KOPT-K1 (cell line): ENCODE results near the gene ENDOV.

Experiments used
- H3K27ac ChIP-seq: fragments of 200-600 bp; sonication (generic); 2 replicates; pipeline ENCODE4 v1.5.1; 2016; ENCODE audit warnings: antibody characterized with exemption, mild to moderate bottlenecking, low read depth, low read length; ENCODE audit not compliant: poor library complexity, severe bottlenecking
- H3K36me3 ChIP-seq: fragments of 200-600 bp; sonication (generic); 2 replicates; pipeline ENCODE4 v1.5.1; 2017; ENCODE audit warnings: antibody characterized with exemption, mild to moderate bottlenecking, low read length, moderate library complexity; ENCODE audit not compliant: insufficient read depth
- H3K9me3 ChIP-seq: fragments of 200-600 bp; sonication (generic); 2 replicates; pipeline ENCODE4 v1.5.1; 2017; ENCODE audit warnings: antibody characterized with exemption, low read length, mild to moderate bottlenecking; ENCODE audit not compliant: insufficient read depth, poor library complexity, severe bottlenecking

The ENDOV gene

GRCh38 chr17:80414803-80415625 lies at the start of gene ENDOV:
ENDOV (plus strand) TSS chr17:80415167; CDS start chr17:80415195, 28 bp downstream.
- H3K9me3 ChIP-seq: no peaks in the 10 kb centered on the region
- peaks cover 17% of the 10 kb centered on the region; the same call in 1 of the 2 replicates for H3K36me3 ChIP-seq
- H3K27ac ChIP-seq: peak within 1 kb of the TSS; percentile 52

GRCh38 chr17:80365983-80366382 lies 49.0 kb upstream of the ENDOV start:
- H3K36me3 ChIP-seq: peaks cover 100% of the 10 kb centered on the region
- H3K27ac ChIP-seq: no peak overlapping the region
- peaks cover 5% of the 10 kb centered on the region for H3K9me3 ChIP-seq

GRCh38 chr17:80367503-80367902 lies 47.5 kb upstream of the ENDOV start:
- no peaks in the 10 kb centered on the region for H3K9me3 ChIP-seq
- peaks cover 100% of the 10 kb centered on the region for H3K36me3 ChIP-seq
- H3K27ac ChIP-seq: no peak overlapping the region

DNA sequence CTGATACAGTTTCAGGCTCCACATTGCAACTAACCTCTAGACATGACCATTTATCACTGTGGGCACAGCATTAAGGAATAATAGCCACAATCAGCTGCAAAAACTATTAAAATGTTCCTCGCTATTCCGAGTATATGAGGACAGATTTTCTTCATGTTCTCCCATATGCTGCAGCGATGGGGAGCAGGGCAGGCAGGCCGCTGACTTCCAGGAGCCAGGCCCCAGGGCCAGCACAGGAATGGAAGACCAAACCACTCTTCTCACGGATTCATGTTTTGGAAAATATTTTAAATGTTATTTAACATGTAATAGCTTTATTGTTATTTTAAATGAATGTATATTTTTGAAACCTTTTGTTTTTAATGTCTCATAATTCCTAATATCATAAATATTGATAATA lies 43.8 kb upstream of the ENDOV start:
- no peak overlapping the region for H3K27ac ChIP-seq
- H3K36me3 ChIP-seq: peaks cover 100% of the 10 kb centered on the region
- no peaks in the 10 kb centered on the region for H3K9me3 ChIP-seq

DNA sequence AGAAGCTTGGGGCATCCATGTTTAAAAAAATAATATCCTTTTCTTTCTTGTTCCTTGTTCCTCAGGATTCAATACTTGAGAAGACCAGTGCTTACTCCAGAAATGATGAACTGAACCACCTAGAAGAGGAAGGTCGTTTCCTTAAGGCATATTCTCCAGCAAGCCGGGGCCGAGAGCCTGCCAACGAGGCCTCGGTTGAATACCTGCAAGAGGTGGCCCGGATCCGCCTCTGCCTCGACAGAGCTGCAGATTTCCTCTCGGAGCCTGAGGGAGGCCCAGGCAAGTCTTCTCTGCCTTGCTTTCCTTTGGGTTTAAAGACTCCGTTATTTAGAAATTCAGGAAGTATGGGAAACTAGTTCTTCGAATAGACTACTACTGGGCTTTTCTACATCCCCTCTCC lies 42.5 kb upstream of the ENDOV start:
- Histone ChIP-seq H3K36me3 (peaks cover 100% of the 10 kb centered on the region), H3K27ac (no peak overlapping the region), H3K9me3 (no peaks in the 10 kb centered on the region)

DNA sequence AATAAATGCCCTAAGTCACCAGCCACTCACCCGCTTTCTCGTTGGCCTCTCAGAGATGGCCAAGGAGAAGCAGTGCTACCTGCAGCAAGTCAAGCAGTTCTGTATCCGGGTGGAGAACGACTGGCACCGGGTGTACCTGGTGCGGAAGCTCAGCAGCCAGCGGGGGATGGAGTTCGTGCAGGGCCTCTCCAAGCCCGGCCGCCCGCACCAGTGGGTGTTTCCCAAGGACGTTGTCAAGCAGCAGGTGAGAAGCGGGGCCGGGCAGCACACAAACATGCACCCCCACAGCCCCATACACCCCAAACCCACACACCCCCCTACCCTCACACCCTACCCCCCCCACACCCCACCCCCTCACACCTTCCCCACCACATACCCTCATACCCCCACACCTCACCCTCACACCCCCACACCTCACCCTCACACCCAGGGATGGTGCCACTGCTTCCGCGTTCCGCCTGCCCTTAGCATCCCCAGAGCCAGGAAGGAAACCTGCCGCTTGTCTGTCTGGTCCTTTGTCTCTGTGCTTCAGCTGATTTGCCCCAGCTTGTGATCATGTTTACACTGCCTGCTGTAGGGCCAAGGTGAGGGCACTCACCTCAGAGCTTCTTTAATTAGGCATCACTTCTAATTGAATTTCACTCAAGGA lies 41.9 kb upstream of the ENDOV start:
- no peaks in the 10 kb centered on the region for H3K9me3 ChIP-seq
- H3K36me3 ChIP-seq: peaks cover 100% of the 10 kb centered on the region
- H3K27ac ChIP-seq: no peak overlapping the region

GRCh38 chr17:80374039-80374731 lies 40.8 kb upstream of the ENDOV start:
- Histone ChIP-seq H3K27ac (no peak overlapping the region), H3K36me3 (peaks cover 100% of the 10 kb centered on the region), H3K9me3 (no peaks in the 10 kb centered on the region)

- H3K27ac ChIP-seq: no peak overlapping the region
- peaks cover 100% of the 10 kb centered on the region for H3K36me3 ChIP-seq
- no peaks in the 10 kb centered on the region for H3K9me3 ChIP-seq
These were observed 40.0 kb upstream of the ENDOV start for GRCh38 chr17:80374732-80375585.

DNA sequence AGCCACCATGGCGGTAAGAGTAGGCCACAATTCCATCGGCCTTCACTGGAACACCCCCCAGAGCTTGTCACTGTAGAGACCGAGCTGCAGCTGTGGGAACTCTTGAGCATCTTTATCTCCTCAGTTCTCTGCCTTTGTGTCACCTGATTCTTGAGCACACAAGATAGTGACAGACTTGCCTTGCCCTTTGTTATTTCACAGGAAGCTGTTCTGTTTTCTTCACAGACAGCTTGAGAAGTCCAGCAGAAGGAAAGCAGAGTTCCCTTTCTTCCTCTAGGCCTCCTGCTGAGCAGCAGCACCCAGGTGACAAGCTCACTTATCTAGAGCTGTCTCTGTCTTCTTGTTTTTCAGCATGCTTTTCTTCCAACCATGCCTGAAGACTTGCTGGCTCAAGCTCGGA lies 38.4 kb upstream of the ENDOV start:
- Histone ChIP-seq H3K9me3 (no peaks in the 10 kb centered on the region), H3K36me3 (peaks cover 100% of the 10 kb centered on the region), H3K27ac (no peak overlapping the region)

GRCh38 chr17:80377798-80378197 lies 37.2 kb upstream of the ENDOV start:
- Histone ChIP-seq H3K27ac (no peak overlapping the region), H3K36me3 (peaks cover 100% of the 10 kb centered on the region), H3K9me3 (no peaks in the 10 kb centered on the region)

- Histone ChIP-seq H3K27ac (no peak overlapping the region), H3K36me3 (peaks cover 100% of the 10 kb centered on the region), H3K9me3 (no peaks in the 10 kb centered on the region)
These were observed 35.6 kb upstream of the ENDOV start for GRCh38 chr17:80379348-80379747.

GRCh38 chr17:80380068-80380467 lies 34.9 kb upstream of the ENDOV start:
- H3K9me3 ChIP-seq: no peaks in the 10 kb centered on the region
- no peak overlapping the region for H3K27ac ChIP-seq
- peaks cover 100% of the 10 kb centered on the region for H3K36me3 ChIP-seq

DNA sequence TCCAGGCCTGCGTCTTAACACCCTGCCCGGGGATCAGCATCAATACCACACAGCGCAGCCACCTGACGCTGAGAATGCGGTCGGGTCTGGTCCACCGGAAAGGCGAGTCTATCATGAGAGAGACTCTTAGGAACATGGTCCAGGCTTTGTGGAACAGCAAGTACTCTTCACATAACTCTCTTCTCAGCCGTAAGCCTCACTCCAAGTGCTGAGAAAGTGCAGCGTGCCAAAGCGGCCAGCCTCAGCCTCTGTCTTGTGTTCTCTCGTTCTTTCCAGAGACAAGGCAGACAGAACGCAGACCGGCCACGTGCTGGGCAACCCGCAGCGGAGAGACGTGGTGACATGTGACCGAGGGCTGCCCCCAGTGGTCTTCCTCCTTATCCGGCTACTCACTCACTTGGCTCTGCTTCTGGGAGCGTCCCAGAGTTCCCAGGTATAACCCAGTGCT lies 34.4 kb upstream of the ENDOV start:
- no peaks in the 10 kb centered on the region for H3K9me3 ChIP-seq
- no peak overlapping the region for H3K27ac ChIP-seq
- H3K36me3 ChIP-seq: peaks cover 100% of the 10 kb centered on the region

- Histone ChIP-seq H3K9me3 (no peaks in the 10 kb centered on the region), H3K36me3 (peaks cover 100% of the 10 kb centered on the region), H3K27ac (no peak overlapping the region)
These were observed 33.5 kb upstream of the ENDOV start for GRCh38 chr17:80381416-80381923.
